ENCODE measurements around the gene PRKAG2.

GRCh38 chr7:151866761-151867655, 9.9 kb downstream of the PRKAG2 start:
- TF ChIP-seq EZH2 (IDR thresholded peaks at IDR 0.05; ENCODE audit: insufficient read depth, poor library complexity, severe bottlenecking) (no peak), EZH2phosphoT487 (IDR thresholded peaks at IDR 0.05; ENCODE audit: insufficient read depth, low read depth) (no peak)
